IMR-90 (cell line): ENCODE results near the gene EGFL8.
"Not testable (repeated sequence)": the region's sequence is repeated elsewhere in the genome, so short reads cannot be mapped to it uniquely, and the experiment has no call there.

Source experiments
- BHLHE40 ChIP-seq: fragments of 150-350 bp; IDR thresholded peaks from 2 replicates; pipeline ENCODE4 v1.6.1; 2016; ENCODE audit warnings: mild to moderate bottlenecking, low read depth, low read length
- CEBPB ChIP-seq: IDR thresholded peaks from 2 replicates; pipeline ENCODE4 v1.6.1; 2012; ENCODE audit warnings: low read depth, low read length, improper control_type of control experiment
- CTCF ChIP-seq: conservative IDR thresholded peaks from 2 replicates; pipeline ENCODE4 v1.5.1; 2012; ENCODE audit warnings: mild to moderate bottlenecking, low read depth, low read length, improper control_type of control experiment
- ELK1 ChIP-seq: fragments of 150-350 bp; IDR thresholded peaks from 2 replicates; pipeline ENCODE4 v1.6.1; 2016; ENCODE audit warnings: low read depth, mild to moderate bottlenecking, low read length, moderate library complexity, borderline replicate concordance
- FOS ChIP-seq: fragments of 150-350 bp; IDR thresholded peaks from 2 replicates; pipeline ENCODE4 v1.6.1; 2016; ENCODE audit warnings: low read depth, low read length
- NFE2L2 ChIP-seq: fragments of 150-350 bp; IDR thresholded peaks from 2 replicates; pipeline ENCODE4 v1.6.1; 2016; ENCODE audit warnings: low read depth, mild to moderate bottlenecking, low read length
- POLR2A ChIP-seq: IDR thresholded peaks from 2 replicates; pipeline ENCODE4 v1.6.1; 2012; ENCODE audit warnings: mild to moderate bottlenecking, low read depth, low read length

GRCh38 chr6:32185681-32186131 lies 21.3 kb downstream of the EGFL8 start:
- not testable (repeated sequence) for TF ChIP-seq NFE2L2, CTCF, POLR2A, ELK1, CEBPB, BHLHE40, FOS
